ENCODE data around the gene ULBP3. TPM values are rescaled to one million over a fixed set of nuclear protein-coding genes. Genes with fewer than 3 reads are reported as not detected.
A peak's percentile ranks its signal among the peaks of the same experiment; 100 is the strongest.

Gene ULBP3
- 5.4 and 10.1 TPM in 2 replicates for total RNA-seq (2014; rRNA removed; shearing (Covaris generic))

GRCh38 chr6:150068720-150069648 is at the start of gene ULBP3:
ULBP3 (minus strand) TSS chr6:150069121; CDS start chr6:150069066, 55 bp downstream.
- H3K4me1 ChIP-seq (replicated peaks), result peaks cover 12% of the 10 kb centered on the region
- peak within 1 kb of the TSS; percentile 66 for H3K27ac ChIP-seq
- H3K9me3 ChIP-seq (replicated peaks), result no peaks in the 10 kb centered on the region
- DNase-seq (ENCODE audit: low read depth in 1 of 2, low spot score in 2 of 2), result peak; percentile 78 to 97
- H3K4me3 ChIP-seq, result peak within 1 kb of the TSS; percentile 66
- no peaks in the 10 kb centered on the region for H3K27me3 ChIP-seq (replicated peaks)
- peaks cover 10% of the 10 kb centered on the region for H3K36me3 ChIP-seq

DNA sequence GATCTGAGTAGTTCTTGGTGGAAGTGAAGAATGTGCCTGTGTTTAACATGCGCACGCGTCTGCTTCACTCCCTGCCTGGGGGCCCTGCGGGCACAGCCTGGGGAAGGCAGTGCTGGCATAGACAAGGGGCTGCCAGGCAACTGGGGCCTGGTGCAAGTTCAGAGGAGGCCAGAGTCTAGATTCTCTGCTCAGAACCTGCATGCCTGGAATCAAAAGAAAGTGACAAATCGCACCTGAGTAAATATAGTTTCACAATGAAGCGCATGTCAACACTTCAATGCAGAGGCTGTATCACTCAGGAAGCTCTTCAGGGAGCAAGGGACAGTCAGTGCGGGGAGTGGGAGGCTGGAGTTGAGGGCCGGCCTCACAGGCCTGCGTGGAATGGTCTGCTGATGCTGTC is 49.7 kb upstream of the ULBP3 start:
- H3K36me3 ChIP-seq, result no peaks in the 10 kb centered on the region
- no peaks in the 10 kb centered on the region for H3K27me3 ChIP-seq (replicated peaks)
- H3K4me3 ChIP-seq, result no peak overlapping the region
- H3K27ac ChIP-seq, result no peak overlapping the region
- H3K4me1 ChIP-seq (replicated peaks), result no peaks in the 10 kb centered on the region
- DNase-seq (ENCODE audit: low read depth in 1 of 2, low spot score in 2 of 2), result no peak
- peaks cover 2% of the 10 kb centered on the region; the same call in 1 of the 2 replicates for H3K9me3 ChIP-seq (replicated peaks)

GRCh38 chr6:150118203-150118602 is 49.3 kb upstream of the ULBP3 start:
- no peaks in the 10 kb centered on the region for H3K36me3 ChIP-seq
- H3K27me3 ChIP-seq (replicated peaks), result no peaks in the 10 kb centered on the region
- H3K4me1 ChIP-seq (replicated peaks), result no peaks in the 10 kb centered on the region
- no peak overlapping the region for H3K27ac ChIP-seq
- H3K4me3 ChIP-seq, result no peak overlapping the region
- peaks cover 2% of the 10 kb centered on the region; the same call in 1 of the 2 replicates for H3K9me3 ChIP-seq (replicated peaks)
- DNase-seq (ENCODE audit: low read depth in 1 of 2, low spot score in 2 of 2), result no peak

DNA sequence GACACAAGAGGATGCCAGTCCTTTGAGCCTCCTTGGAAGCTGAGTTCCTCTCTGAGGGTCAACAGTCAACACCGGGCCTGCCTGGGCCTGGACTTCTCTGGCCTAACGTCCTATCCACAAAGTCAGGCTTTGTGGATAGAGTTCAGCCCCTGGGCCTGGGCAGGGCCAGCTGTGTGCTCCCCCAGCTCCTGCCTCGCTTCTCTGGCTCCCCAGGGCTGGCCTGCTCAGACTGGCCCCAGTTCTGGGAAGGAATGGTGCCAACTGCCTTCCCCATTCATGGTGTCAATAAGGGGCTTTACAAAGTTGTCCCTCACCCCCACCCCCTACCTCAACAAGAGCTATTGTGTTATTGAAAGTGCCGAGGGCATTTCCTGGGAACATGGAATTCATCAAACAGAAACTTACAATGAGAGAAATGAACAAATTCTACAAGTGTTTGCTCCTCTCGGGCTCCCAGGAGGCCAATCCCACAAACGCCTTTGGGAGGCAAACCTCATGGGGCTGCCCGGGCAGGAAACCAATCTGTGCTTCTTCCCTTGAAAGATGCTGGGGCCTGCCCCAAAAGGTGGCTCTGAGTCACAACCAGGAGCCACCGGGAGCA is 47.4 kb upstream of the ULBP3 start:
- no peak for DNase-seq (ENCODE audit: low read depth in 1 of 2, low spot score in 2 of 2)
- no peaks in the 10 kb centered on the region for H3K36me3 ChIP-seq
- no peak overlapping the region for H3K27ac ChIP-seq
- H3K4me3 ChIP-seq, result no peak overlapping the region
- no peaks in the 10 kb centered on the region for H3K4me1 ChIP-seq (replicated peaks)
- H3K27me3 ChIP-seq (replicated peaks), result no peaks in the 10 kb centered on the region
- H3K9me3 ChIP-seq (replicated peaks), result peaks cover 2% of the 10 kb centered on the region; the same call in 1 of the 2 replicates

- DNase-seq (ENCODE audit: low read depth in 1 of 2, low spot score in 2 of 2), result no peak
- Histone ChIP-seq H3K27ac (no peak overlapping the region), H3K4me3 (no peak overlapping the region), H3K36me3 (no peaks in the 10 kb centered on the region), H3K9me3 (replicated peaks) (peaks cover 2% of the 10 kb centered on the region; the same call in 1 of the 2 replicates), H3K4me1 (replicated peaks) (no peaks in the 10 kb centered on the region), H3K27me3 (replicated peaks) (no peaks in the 10 kb centered on the region)
Measured at GRCh38 chr6:150115769-150116168, 46.8 kb upstream of the ULBP3 start.

DNA sequence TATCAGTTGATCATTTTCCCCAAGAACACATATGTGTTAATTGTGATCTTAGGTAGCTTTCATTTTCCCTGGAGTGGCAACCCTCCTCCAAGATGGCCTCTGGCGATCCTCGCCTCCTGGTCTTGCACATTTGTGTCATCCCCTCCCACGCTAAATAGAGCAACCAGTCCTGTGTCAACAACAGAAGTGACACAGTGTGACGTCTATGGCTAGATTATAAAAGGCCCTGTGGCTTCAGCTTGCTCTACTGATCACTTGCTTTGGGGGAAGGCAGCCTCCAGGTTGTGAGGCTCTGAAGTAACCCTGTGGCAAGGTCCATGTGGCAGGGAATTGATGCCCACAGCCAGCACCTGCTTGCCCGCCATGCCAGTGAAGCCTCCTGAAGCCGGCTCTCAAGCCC is 43.3 kb upstream of the ULBP3 start:
- Histone ChIP-seq H3K4me3 (no peak overlapping the region), H3K36me3 (no peaks in the 10 kb centered on the region), H3K9me3 (replicated peaks) (peaks cover 2% of the 10 kb centered on the region; the same call in 1 of the 2 replicates), H3K4me1 (replicated peaks) (no peaks in the 10 kb centered on the region), H3K27me3 (replicated peaks) (no peaks in the 10 kb centered on the region), H3K27ac (no peak overlapping the region)
- DNase-seq (ENCODE audit: low read depth in 1 of 2, low spot score in 2 of 2), result no peak

- no peaks in the 10 kb centered on the region for H3K4me1 ChIP-seq (replicated peaks)
- no peak for DNase-seq (ENCODE audit: low read depth in 1 of 2, low spot score in 2 of 2)
- H3K4me3 ChIP-seq, result no peak overlapping the region
- H3K36me3 ChIP-seq, result no peaks in the 10 kb centered on the region
- H3K9me3 ChIP-seq (replicated peaks), result no peaks in the 10 kb centered on the region
- 0 out of 2 replicates have a peak, but pooled peaks cover 4% of the 10 kb centered on the region for H3K27me3 ChIP-seq (replicated peaks)
- H3K27ac ChIP-seq, result no peak overlapping the region
Measured at GRCh38 chr6:150102750-150103270, 33.9 kb upstream of the ULBP3 start.

DNA sequence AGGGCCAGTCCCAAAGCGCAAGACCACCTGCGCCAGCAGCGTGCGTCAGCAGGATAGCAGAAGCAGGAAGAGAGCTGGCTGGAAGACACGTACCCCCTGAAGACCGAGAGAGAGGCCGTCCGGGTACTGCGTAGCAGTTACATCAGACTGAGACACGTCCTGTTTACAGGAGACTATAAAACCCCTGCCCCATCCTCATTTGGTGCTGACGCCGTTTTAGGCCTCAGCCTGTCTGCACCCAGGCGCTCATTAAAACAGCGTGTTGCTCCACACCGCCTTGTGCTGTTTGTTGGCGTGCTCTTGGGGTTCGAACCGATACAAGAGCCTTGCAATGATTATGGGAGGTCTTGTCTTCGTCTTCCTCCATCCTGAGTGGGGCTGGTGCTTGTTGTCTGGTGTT is 31.8 kb upstream of the ULBP3 start:
- H3K4me3 ChIP-seq, result no peak overlapping the region
- 0 out of 2 replicates have a peak, but pooled peaks cover 4% of the 10 kb centered on the region for H3K27me3 ChIP-seq (replicated peaks)
- no peak for DNase-seq (ENCODE audit: low read depth in 1 of 2, low spot score in 2 of 2)
- no peaks in the 10 kb centered on the region for H3K36me3 ChIP-seq
- H3K27ac ChIP-seq, result no peak overlapping the region
- H3K4me1 ChIP-seq (replicated peaks), result no peaks in the 10 kb centered on the region
- no peaks in the 10 kb centered on the region for H3K9me3 ChIP-seq (replicated peaks)

DNA sequence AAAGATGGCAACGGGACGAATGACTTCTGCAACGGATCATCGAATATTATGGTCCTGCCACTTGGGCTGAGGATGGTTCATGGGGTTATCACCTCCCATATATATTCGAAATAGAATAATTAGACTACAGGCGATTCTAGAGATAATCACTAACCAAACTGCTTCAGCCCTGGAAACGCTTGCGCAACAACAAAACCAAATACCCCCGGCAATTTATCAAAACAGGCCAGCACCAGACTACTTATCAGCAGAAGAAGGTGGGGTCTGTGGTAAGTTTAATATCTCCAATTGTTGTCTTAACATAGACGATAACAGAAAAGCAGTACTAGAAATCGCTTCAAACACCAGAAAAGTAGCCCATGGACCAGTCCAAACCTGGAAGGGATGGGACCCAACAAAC is 31.0 kb upstream of the ULBP3 start:
- H3K36me3 ChIP-seq, result no peaks in the 10 kb centered on the region
- H3K4me3 ChIP-seq, result no peak overlapping the region
- H3K27ac ChIP-seq, result no peak overlapping the region
- H3K27me3 ChIP-seq (replicated peaks), result 0 out of 2 replicates have a peak, but pooled peaks cover 4% of the 10 kb centered on the region
- H3K9me3 ChIP-seq (replicated peaks), result no peaks in the 10 kb centered on the region
- H3K4me1 ChIP-seq (replicated peaks), result no peaks in the 10 kb centered on the region
- no peak for DNase-seq (ENCODE audit: low read depth in 1 of 2, low spot score in 2 of 2)

- Histone ChIP-seq H3K4me3 (no peak overlapping the region), H3K36me3 (no peaks in the 10 kb centered on the region), H3K4me1 (replicated peaks) (no peaks in the 10 kb centered on the region), H3K27ac (no peak overlapping the region), H3K9me3 (replicated peaks) (no peaks in the 10 kb centered on the region), H3K27me3 (replicated peaks) (0 out of 2 replicates have a peak, but pooled peaks cover 4% of the 10 kb centered on the region)
- no peak for DNase-seq (ENCODE audit: low read depth in 1 of 2, low spot score in 2 of 2)
Measured at GRCh38 chr6:150099546-150099945, 30.6 kb upstream of the ULBP3 start.

GRCh38 chr6:150098155-150098554 is 29.2 kb upstream of the ULBP3 start:
- H3K4me3 ChIP-seq, result no peak overlapping the region
- no peaks in the 10 kb centered on the region for H3K4me1 ChIP-seq (replicated peaks)
- no peaks in the 10 kb centered on the region for H3K27me3 ChIP-seq (replicated peaks)
- H3K36me3 ChIP-seq, result no peaks in the 10 kb centered on the region
- H3K9me3 ChIP-seq (replicated peaks), result no peaks in the 10 kb centered on the region
- no peak for DNase-seq (ENCODE audit: low read depth in 1 of 2, low spot score in 2 of 2)
- no peak overlapping the region for H3K27ac ChIP-seq

- Histone ChIP-seq H3K27me3 (replicated peaks) (no peaks in the 10 kb centered on the region; the same call in 1 of the 2 replicates), H3K4me1 (replicated peaks) (no peaks in the 10 kb centered on the region)
Measured at GRCh38 chr6:150093397-150093796, 24.5 kb upstream of the ULBP3 start.

DNA sequence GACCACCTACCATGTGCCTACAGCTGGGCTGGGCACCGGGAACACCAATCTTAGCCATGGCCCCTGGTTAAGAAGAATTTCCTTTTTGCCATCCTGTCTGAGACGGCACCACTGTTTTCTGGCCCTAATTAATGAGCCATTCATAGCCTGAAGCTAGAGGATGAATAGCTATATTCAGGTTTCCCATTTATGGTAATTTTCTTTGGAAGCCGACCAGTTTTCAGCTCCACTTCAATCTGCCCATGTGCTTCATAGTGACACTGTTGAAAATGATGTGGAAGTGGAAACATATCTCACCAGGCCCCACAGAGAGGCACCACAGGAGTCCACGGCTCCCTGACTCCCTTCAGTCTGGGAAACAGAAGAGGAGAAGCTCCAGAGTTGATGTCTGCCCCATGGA is 22.6 kb upstream of the ULBP3 start:
- Histone ChIP-seq H3K9me3 (replicated peaks) (no peaks in the 10 kb centered on the region), H3K27me3 (replicated peaks) (peaks cover 5% of the 10 kb centered on the region; the same call in 1 of the 2 replicates)
- no peak for DNase-seq (ENCODE audit: low read depth in 1 of 2, low spot score in 2 of 2)

More at GRCh38 chr6:150093397-150093796, 24.5 kb upstream of the ULBP3 start:
- DNase-seq (ENCODE audit: low read depth in 1 of 2, low spot score in 2 of 2), result no peak
- no peaks in the 10 kb centered on the region for H3K9me3 ChIP-seq (replicated peaks)
- no peaks in the 10 kb centered on the region for H3K36me3 ChIP-seq
- no peak overlapping the region for H3K27ac ChIP-seq
- no peak overlapping the region for H3K4me3 ChIP-seq

GRCh38 chr6:150090328-150090727 is 21.4 kb upstream of the ULBP3 start:
- Histone ChIP-seq H3K27me3 (replicated peaks) (peaks cover 8% of the 10 kb centered on the region; the same call in 1 of the 2 replicates), H3K9me3 (replicated peaks) (no peaks in the 10 kb centered on the region), H3K36me3 (no peaks in the 10 kb centered on the region), H3K4me1 (replicated peaks) (no peaks in the 10 kb centered on the region), H3K27ac (no peak overlapping the region), H3K4me3 (no peak overlapping the region)
- no peak for DNase-seq (ENCODE audit: low read depth in 1 of 2, low spot score in 2 of 2)

More for the DNA sequence above, 22.6 kb upstream of the ULBP3 start:
- H3K4me3 ChIP-seq, result no peak overlapping the region
- H3K27ac ChIP-seq, result no peak overlapping the region
- no peaks in the 10 kb centered on the region for H3K36me3 ChIP-seq
- no peaks in the 10 kb centered on the region for H3K4me1 ChIP-seq (replicated peaks)
